NCI-H1092 (cell line): Measurements from ENCODE around the gene ELAVL1.
"Not testable (repeated sequence)": the region's sequence is repeated elsewhere in the genome, so short reads cannot be mapped to it uniquely, and the experiment has no call there.

ENCODE experiments used
- DNase-seq: peaks from one replicate; lab custom pipeline; 2025; lab: John Stamatoyannopoulos, UW

ELAVL1 gene

DNA sequence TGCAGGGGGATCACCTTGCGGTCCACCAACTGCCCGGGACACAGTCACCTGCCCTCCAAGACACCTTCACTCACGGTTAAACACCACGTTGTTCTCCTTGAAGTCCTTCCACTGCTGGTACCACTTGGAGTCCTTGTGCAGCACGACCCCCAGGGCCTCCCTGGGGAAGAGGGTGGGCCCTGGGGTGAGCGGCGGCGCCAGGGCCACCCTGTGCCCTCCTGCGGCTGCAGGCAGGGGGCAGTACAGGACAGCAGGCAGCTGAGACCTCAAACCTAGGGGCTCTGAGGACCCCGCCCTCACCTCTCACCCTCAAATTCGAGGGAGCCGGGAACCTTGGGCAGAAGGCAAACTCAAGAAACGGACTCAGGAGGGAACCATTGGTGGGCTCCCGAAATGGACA is 72.0 kb downstream of the ELAVL1 start:
- no peak for DNase-seq

DNA sequence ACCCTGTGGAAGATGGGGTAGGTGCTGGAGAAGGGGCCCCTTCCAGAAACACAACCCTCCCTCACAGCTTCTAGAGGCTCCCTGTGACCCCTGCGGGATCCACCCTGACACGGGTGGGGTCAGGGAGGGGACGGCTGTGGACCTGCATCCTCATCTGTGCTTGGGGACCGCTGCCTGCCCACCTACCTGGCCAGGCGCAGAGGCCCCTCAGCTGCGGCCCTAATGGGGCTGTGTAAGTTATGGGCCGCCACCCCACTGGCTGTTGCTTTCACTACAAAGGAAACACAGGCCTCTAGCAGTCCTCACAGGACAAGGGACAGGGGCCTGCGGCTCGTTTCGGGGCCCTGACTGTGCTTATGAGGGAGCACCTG is 72.5 kb downstream of the ELAVL1 start:
- no peak for DNase-seq

DNA sequence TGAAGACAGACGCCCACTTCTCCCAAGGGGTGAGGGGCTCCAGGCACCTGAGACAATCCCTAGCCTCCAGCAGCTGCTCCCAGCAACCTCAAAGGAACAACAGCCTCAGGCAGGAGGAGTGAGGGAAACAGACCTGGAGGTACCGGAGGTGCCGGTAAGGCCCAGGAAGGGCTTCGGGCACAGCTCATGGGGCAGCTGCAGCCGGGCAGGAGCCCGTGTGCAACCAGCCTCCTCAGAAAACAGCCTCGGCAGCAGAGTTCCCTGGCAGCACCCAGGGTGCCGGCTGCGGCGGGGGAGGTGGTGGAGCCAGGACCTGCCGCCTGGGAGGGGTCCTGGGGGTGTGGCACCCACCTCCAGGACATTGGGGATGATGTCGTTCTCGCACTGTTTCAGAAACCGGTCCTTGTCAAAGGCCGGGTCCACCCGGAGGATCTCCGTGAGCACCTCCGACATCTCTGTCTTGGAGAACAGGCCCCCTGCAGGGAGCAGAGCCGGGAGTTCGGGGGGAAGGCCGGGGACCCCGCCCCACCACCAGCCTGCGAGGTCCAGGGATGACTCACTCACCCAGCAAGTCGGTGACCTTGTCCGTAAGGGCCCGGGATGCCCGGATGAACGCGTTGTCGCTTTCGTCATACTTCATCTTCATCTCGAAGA is 73.0 kb downstream of the ELAVL1 start:
- DNase-seq, result no peak

DNA sequence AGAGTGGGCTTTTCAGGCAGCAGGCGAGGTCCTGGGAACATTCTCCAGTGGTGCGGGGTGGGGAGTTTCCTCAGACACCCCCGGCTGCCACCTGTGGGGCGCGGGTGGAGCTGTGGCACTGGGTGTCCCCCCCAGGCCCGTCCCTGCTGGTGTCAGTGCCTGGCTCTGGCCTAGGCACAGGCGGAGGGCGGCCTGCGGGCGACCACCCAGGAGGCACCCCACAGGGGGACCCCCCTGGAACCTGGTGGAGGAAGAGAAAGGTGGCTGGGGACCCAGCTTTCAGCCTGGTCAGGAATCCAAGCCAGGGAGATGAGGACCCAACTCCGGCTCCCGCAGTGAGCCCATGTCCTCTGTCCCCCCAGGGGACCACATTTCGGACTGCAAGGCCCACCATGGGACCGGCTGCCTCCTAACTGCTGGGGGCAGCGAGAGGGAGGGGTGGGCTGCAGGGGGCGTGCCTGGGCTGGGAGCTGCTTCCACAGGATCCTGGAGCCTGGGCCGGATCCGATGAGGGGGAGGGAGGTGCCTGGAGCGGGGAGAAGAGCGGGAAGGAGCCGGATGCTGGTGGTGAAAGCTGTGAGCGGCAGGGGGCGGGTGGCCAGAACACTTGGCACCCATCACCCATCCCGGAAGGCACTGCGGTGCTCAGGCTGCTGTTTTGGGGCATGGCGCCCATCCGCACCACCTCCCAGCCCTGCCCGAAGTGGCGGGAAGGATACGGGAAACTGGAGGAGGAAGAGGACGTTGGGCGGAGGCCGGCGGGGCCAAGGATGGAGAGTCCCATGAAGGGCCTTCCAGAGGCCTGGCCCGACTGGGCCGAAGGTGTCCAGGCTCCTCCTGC is 74.0 kb downstream of the ELAVL1 start:
- DNase-seq, result no peak

DNA sequence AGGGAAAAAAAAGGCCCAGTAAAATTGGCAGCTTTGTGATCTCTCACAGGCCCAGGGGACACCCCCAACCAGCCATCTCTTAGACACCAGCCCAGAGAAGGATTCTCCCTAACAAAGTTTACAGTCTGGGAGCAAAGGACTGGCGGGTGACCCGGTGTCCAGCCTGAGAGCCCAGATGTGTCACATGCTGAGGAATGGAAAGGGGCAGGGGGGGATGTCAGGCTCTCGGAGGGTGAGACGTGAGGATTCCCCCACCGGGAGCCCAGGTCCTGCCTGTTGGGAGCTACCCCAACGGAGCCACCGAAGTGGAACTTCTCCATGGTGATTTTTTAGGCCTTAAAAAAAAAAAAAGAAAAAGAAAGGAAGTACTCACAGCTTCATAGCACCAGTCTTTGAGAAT is 74.7 kb downstream of the ELAVL1 start:
- DNase-seq, result no peak

DNA sequence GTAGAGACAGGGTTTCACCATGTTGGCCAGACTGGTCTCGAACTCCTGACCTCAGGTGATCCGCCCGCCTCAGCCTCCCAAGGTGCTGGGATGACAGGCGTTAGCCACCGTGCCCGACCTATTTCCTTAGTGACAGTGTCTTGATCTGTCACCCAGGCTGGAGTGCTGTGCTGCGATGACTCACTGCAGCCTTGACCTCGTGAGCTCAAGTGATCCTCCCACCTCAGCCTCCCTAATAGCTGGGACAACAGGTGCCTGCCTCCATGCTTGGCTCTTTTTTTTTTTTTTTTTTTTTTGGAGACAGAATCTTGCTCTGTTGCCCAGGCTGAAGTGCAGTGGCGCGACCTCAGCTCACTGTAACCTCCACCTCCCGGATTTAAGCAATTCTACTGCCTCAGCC is 75.4 kb downstream of the ELAVL1 start:
- DNase-seq, result not testable (repeated sequence)

DNA sequence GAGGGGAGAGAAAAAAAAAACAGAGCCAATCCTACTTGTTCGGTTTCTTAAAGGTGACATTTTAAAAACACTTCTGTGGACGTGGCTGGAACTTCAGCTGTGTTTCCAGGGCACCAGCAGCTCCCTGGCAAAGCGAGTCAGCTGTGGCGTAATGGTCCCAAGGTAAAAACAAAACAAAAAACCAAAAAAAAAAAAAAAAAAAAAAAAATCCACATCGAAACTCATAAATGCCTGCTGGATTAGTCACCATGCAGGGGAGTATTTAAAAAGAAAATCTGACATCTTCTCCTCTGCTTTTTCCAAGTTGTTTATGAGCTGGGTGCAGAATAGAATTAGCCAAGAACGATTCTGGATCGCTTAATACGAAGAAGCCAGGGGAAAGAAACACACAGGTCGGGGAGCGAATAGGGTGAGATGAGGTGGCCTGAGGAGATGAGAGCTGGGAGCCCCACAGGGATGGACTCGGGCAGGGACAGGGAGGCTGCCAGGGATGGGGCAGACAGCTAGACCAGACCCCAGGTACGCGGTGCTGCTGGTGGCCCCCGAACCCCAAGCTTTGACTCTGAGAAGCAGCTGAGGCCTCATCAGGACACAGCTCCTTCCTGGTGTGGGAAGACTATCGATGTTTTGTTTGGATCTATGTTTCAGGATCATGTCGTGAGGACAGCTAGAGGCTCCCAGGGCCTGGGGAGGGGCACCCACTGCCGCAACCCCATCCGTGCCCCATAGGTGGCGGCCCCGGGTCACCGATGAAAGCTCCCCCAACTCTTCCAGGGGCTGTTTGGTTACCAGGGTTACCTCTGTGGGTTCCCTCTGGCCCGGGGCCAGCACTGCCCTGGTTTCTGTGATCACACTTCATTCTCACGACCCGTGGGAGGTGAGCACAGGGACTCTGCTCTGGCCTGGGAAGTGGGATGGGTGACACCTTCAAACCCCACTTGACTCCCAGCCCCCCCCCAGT is 76.4 kb downstream of the ELAVL1 start:
- no peak for DNase-seq

DNA sequence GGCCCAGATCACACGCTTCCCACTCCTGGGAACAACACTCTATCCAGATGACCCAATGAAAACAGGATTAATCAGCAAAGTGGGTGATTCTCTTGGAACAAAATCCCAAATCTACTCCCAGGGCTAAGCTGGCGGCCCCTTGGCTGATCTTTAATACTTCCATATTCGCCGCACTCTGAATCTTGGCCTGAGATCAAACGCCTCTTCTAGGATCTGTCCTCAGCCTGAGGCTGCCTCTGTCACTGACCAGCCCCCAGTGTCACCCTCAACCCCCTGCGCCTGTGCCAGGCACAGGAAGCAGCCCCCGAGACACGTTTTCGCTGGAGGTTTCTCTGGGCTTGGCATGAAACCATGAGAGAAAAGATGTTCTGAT is 77.1 kb downstream of the ELAVL1 start:
- DNase-seq, result no peak

DNA sequence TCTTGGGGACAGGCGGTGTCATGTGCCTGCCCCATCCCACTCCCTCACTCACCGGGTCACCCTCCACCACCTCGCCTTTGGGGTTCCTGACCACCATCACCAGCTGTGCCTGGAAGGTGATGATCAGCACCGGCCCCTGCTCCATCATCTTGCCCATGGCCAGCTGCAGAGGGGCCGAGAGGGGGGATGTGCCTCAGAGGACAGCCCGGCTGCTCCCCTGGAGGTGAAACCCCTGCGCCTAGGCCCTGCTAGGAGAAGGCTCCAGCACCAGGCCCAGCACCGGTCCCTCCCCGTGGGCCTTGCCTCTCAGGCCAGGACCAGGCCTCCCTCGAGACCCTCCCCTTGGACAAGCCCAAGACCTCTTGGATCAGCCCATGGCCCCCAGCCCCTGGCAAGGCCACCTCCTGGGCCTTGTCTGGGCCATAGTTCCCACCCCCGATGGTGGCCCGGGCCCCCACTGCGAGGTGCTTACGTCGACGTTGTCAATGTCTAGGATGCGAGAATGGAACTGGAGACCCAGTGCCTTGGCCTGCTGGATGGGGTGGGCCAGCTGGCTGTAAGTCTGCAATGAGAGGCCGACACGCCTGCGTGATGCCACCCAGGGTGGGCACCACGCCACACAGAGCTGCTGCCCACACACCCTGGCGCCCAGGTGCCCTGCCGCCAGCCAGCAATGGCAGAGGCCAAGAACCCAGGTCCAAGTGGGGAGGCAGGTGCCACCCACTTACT is 77.7 kb downstream of the ELAVL1 start:
- DNase-seq, result no peak

DNA sequence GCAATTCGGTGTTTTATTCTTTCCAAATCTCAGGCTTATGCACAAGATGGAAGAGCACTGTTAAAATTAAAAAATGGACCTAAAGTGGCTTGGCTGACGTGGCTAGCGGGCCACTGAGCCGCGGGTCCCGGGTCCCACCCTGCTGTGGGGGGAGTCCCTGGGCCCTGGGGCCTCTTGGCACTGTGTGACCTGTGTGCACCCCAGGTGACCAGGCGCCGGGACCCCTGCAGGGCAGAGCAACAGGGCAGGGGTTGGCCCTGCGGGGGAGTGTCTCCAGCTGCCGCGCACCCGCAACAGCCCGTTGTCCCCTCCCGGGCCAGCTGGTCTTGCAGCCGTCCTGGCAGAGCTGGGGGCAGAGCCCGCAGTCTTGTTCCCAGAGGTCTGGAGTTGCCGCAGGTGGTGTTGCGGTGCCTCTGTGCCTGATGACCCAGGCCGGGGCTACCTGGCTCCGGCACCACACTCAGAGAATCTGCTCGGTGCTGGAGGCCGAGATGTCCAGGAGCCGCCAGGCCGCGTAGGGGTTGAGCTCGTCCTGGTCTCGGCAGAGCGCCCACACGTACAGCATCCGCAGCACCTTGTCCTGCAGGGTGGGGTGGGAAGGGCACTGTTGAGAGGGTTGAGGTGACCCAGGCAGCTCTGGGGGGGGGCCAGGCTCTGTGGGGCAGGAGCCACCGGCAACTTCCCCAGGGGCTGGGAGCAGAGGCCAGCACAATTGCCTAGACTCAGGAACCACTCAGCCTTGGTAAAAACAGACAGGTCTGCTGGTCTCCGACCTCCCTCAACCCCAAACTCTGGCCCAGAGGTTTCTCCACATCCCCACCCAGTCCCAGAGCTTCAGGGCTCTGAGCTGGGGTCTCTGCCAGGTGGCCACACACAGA is 78.5 kb downstream of the ELAVL1 start:
- DNase-seq, result no peak

DNA sequence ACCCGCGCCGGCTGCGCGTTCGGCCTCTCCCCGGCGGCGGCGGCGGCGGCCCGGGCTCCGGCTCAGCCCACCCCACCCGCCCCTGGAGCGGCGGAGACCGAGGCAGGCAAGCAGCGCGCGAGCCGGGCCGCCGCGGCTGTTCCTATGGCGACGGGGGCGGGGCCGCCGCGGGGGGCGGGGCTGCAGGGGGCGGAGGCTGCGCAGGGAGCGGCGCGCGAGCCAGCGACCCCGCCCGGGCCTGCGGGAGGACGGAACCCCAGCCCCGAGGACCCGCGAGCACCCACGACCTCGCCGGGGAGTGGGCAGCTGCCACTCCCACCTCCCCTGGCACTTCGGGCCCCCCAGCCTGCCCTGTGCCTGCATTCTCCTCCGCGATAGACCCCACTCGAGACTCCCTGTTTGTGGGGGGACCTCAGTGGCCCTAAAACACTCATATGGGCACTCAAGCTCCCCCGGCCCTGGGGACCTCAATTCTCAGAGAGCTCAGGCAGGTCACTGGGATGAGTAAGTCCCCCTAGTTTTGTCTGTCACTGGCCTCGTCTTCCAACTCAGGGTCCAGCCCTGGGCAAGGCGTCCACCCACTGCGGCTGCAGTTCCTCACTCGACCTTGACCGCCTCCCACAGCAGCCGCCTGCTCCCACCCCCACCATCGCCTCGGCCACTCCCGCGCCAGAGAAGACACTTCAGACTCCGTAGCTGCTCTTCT is 79.3 kb downstream of the ELAVL1 start, which contains the start of gene CTXN1:
Gene CTXN1 (minus strand): TSS at position 115 of the 706 bp plus-strand sequence. CDS start 597 bp downstream, outside the sequence.
- peak; percentile 48 for DNase-seq

DNA sequence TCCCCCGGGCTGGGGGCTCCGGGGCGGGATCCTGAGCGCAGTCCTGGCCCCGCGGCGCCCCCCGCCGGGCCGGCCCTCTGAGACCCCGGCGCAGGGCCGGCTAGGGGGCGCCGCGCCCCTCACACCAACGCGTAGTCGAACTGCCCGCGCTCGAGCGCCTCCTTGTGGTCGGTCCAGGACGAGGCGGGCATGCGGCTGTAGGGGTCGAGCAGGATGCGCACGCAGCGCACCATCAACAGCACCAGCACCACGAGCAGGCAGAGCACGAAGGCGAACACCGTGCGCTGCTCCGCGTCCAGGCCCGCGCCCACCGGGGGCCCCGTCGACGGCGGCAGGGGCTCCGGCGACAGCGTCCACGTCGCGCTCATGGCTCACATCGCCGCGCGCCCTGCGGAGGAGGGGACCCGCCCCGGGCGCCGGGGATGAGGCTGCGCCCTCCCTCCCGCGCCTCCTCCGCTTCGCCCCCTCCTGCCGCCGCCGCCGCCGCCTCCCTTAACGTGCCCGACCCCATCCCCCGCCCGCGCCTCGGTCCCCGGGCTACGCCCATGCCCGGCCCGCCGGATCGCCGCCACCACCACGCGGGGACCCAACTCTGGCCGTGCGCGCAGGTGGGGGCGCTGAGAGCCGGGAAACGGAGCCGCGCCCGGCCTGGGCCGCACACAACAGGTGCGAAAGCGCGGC is 80.1 kb downstream of the ELAVL1 start:
- peak; percentile 78 for DNase-seq

DNA sequence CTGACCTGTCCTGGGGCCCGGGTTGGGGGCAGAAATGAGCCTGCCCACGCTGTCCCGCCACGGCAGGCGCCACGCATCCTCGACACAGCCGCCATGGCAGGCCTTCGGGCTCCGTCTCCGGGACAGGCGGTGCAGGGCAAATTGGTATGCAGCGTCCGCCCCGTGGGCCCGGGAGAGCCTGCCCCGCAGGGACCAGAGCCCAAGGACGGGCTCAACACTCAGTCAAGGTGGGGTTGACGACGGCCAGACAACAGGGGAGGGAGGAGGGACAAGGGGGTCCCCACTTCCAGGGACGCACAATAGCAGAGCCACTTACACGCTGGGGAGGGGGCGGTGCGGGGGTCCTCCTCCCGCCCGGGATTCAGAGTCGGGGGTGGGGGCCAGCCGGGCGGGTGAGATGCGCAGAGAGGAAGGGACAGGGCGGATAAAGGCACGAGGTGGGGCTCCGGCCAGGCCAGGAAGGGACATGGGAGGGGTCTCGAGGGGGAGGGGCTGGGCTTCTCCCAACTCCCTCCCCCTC is 80.7 kb downstream of the ELAVL1 start:
- no peak for DNase-seq

DNA sequence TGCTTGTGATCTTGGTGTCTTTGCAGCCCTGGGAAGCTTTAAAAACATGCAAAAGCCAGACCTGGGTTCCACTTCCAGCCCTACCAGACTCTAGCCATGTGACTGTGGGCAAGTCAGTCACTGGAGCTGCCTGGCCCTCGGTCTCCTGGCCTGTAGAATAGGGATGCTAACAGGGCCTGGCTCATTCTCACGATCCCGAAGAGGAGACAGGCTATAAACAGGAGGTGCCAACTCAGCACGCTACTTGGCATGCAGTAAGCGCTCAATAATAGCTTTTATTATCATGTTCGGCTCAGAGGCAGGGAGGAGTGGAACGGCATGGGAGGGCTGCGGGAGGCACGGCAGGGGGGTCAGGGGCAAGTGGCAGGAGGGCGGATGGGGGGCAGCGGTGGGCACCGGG is 81.2 kb downstream of the ELAVL1 start:
- no peak for DNase-seq

DNA sequence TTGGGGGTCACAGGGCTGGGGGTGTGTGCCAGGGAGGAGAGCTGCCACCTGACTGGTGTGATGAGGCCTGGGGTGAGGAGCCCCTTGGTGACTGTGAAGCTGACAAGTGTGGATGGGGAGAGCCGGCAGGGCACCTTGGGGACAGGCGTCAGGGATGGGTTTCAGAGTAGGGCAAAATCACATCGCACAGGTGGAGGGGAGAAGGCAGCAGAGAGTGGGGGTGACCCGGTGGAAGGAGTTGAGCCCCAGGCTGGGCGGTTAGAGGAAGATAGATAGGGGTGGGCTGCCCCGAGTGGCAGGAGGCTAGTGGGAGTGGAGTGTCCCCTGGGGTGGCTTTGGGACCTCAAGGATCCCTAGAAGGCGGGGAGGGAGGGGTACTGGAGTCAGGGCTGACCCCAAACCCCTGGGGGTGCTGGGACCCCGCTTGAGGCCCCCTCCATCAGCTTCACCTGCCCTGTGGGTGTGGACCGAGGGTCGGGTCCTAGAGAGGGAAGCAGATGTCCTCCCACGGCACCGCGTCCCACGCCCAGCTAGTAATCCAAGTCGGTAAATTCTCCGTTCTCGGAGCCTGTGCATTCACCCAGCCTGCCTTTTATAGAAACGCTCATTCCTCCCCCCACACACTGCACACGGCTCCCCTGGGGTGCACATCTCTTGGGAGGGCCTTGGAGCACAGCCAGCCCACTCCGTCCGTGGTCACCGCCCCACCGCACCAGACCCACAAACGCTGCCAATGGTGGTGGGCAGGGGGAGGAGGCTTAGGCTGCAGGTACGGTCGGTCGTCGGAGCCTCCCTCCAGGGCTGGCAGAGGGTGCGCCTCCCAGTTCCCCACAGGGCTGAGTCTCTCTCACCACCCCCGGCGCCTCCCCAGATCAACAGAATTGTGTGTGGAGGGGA is 81.9 kb downstream of the ELAVL1 start:
- no peak for DNase-seq

DNA sequence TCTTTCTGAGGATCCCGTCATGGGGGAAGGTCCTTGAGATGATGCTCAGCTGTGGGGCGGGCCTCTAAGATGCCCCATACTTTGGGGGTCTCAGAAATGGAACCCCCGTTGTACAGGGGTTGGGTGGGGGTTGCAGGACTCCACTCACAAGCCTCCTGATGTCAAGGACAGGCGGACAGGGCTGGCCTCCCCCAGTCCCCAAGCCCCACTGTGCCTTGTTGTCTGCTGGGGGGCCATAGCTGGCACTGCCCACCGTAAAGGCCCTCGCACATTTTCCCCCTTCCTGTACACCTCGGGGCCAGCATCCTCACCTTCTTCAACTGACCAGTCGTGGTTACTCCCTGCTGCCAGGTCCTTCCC is 82.6 kb downstream of the ELAVL1 start:
- no peak for DNase-seq

DNA sequence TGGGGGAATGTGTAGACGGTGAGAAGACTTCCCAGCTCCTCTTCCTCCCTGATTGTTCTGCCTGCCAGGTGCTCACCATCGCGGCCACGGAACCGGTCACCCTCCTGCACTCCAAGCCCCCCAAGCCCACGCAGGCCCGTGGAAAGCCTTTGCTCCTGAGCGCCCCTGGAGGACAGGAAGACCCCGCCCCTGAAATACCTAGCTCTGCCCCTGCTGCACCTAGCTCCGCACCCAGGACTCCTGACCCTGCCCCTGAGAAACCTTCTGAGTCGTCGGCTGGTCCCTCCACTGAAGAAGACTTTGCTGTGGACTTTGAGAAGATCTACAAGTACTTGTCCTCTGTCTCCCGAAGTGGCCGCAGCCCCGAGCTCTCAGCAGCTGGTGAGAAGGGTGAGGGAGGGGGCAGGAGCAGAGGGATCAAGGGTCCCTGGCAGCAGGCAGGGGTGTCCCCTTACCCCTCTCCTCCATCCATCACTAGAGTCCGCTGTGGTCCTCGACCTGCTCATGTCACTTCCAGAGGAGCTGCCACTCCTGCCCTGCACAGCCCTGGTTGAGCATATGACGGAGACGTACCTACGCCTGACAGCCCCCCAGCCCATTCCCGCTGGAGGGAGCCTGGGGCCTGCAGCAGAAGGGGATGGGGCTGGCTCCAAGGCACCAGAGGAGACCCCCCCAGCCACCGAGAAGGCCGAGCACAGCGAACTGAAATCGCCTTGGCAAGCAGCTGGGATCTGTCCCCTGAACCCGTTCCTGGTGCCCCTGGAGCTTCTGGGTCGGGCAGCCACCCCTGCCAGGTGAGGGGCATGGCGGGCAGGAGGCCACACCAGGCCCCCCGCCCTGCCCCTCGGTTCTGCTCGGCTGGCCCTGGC is 83.2 kb downstream of the ELAVL1 start:
- DNase-seq, result no peak
